Stimulated activated memory B cell treated with anti-CD40 and anti-IgM and Interleukin-4, amounts not matched to agents 10 μg/mL and 1 μg/mL and 100 μg/mL, for 72 hours (primary cell): Measurements from ENCODE around the gene ANKRD11.

Source experiments
- ATAC-seq: fragments of 150-1000 bp; cut with Tn5 transposase; 2 replicates; pipeline ENCODE4 v1.10.0; 2021
- H3K27ac Mint-ChIP-seq: one replicate; pipeline ENCODE4 v1.8.0; 2022; ENCODE audit warnings: mild to moderate bottlenecking, mixed read lengths
- H3K27me3 Mint-ChIP-seq: one replicate; pipeline ENCODE4 v1.8.0; 2022; ENCODE audit warnings: mixed read lengths
- H3K36me3 Mint-ChIP-seq: one replicate; pipeline ENCODE4 v1.8.0; 2022; ENCODE audit warnings: mixed read lengths
- H3K4me1 Mint-ChIP-seq: one replicate; pipeline ENCODE4 v1.8.0; 2022; ENCODE audit warnings: mixed read lengths
- H3K4me3 Mint-ChIP-seq: one replicate; pipeline ENCODE4 v1.8.0; 2022; ENCODE audit warnings: mild to moderate bottlenecking, moderate library complexity, mixed read lengths
- H3K9me3 Mint-ChIP-seq: one replicate; pipeline ENCODE4 v1.8.0; 2022; ENCODE audit warnings: mixed read lengths

Gene ANKRD11

GRCh38 chr16:89517128-89517527, 26.8 kb upstream of the ANKRD11 start:
- ATAC-seq, result no peak
- H3K4me3 Mint-ChIP-seq, result no peak overlapping the region
- H3K36me3 Mint-ChIP-seq, result peaks cover 74% of the 10 kb centered on the region
- no peaks in the 10 kb centered on the region for H3K27me3 Mint-ChIP-seq
- H3K4me1 Mint-ChIP-seq, result peaks cover 25% of the 10 kb centered on the region
- H3K9me3 Mint-ChIP-seq, result no peaks in the 10 kb centered on the region
- no peak overlapping the region for H3K27ac Mint-ChIP-seq

- H3K27me3 Mint-ChIP-seq, result no peaks in the 10 kb centered on the region
- no peak overlapping the region for H3K4me3 Mint-ChIP-seq
- ATAC-seq, result no peak
- H3K4me1 Mint-ChIP-seq, result peaks cover 17% of the 10 kb centered on the region
- peaks cover 31% of the 10 kb centered on the region for H3K36me3 Mint-ChIP-seq
- H3K9me3 Mint-ChIP-seq, result no peaks in the 10 kb centered on the region
- no peak overlapping the region for H3K27ac Mint-ChIP-seq
These were observed 22.1 kb upstream of the ANKRD11 start for GRCh38 chr16:89512453-89512852.

- Mint-ChIP-seq H3K36me3 (peaks cover 20% of the 10 kb centered on the region), H3K4me1 (peaks cover 13% of the 10 kb centered on the region), H3K27ac (no peak overlapping the region), H3K9me3 (no peaks in the 10 kb centered on the region), H3K27me3 (no peaks in the 10 kb centered on the region), H3K4me3 (no peak overlapping the region)
- no peak for ATAC-seq
These were observed 21.0 kb upstream of the ANKRD11 start for GRCh38 chr16:89511374-89511773.

- ATAC-seq, result no peak
- Mint-ChIP-seq H3K4me3 (no peak overlapping the region), H3K9me3 (no peaks in the 10 kb centered on the region), H3K36me3 (peaks cover 18% of the 10 kb centered on the region), H3K4me1 (peaks cover 22% of the 10 kb centered on the region), H3K27ac (no peak overlapping the region), H3K27me3 (no peaks in the 10 kb centered on the region)
These were observed 20.2 kb upstream of the ANKRD11 start for GRCh38 chr16:89510526-89510925.

GRCh38 chr16:89507834-89508590, 17.7 kb upstream of the ANKRD11 start, which contains the start of gene SPG7:
SPG7 (plus strand) TSS chr16:89508403; CDS start chr16:89508418, 15 bp downstream.
- peak within 1 kb of the TSS; percentile 87 for H3K4me3 Mint-ChIP-seq
- H3K4me1 Mint-ChIP-seq, result peaks cover 31% of the 10 kb centered on the region
- H3K36me3 Mint-ChIP-seq, result peaks cover 4% of the 10 kb centered on the region
- peak; percentile 89 for ATAC-seq
- H3K27me3 Mint-ChIP-seq, result no peaks in the 10 kb centered on the region
- H3K27ac Mint-ChIP-seq, result peak within 1 kb of the TSS; percentile 75
- no peaks in the 10 kb centered on the region for H3K9me3 Mint-ChIP-seq

- no peak for ATAC-seq
- peaks cover 4% of the 10 kb centered on the region for H3K36me3 Mint-ChIP-seq
- peak overlapping the region; percentile 75 for H3K27ac Mint-ChIP-seq
- no peaks in the 10 kb centered on the region for H3K27me3 Mint-ChIP-seq
- H3K4me1 Mint-ChIP-seq, result peaks cover 31% of the 10 kb centered on the region
- H3K9me3 Mint-ChIP-seq, result no peaks in the 10 kb centered on the region
- peak overlapping the region; percentile 87 for H3K4me3 Mint-ChIP-seq
These were observed 17.0 kb upstream of the ANKRD11 start for GRCh38 chr16:89507214-89507833.

GRCh38 chr16:89506791-89507191, 16.4 kb upstream of the ANKRD11 start:
- Mint-ChIP-seq H3K4me1 (peaks cover 31% of the 10 kb centered on the region), H3K4me3 (peak overlapping the region; percentile 87), H3K36me3 (no peaks in the 10 kb centered on the region), H3K9me3 (no peaks in the 10 kb centered on the region), H3K27ac (no peak overlapping the region), H3K27me3 (no peaks in the 10 kb centered on the region)
- ATAC-seq, result no peak

- Mint-ChIP-seq H3K4me3 (peak overlapping the region; percentile 41), H3K27me3 (no peaks in the 10 kb centered on the region), H3K36me3 (no peaks in the 10 kb centered on the region), H3K27ac (peak overlapping the region; percentile 69), H3K9me3 (no peaks in the 10 kb centered on the region), H3K4me1 (peaks cover 31% of the 10 kb centered on the region)
- ATAC-seq, result no peak
These were observed 15.7 kb upstream of the ANKRD11 start for GRCh38 chr16:89506113-89506504.

GRCh38 chr16:89505204-89506112, 15.1 kb upstream of the ANKRD11 start:
- H3K4me1 Mint-ChIP-seq, result peaks cover 31% of the 10 kb centered on the region
- peak; percentile 76 for ATAC-seq
- H3K4me3 Mint-ChIP-seq, result peak overlapping the region; percentile 61
- no peaks in the 10 kb centered on the region for H3K36me3 Mint-ChIP-seq
- H3K27me3 Mint-ChIP-seq, result no peaks in the 10 kb centered on the region
- H3K27ac Mint-ChIP-seq, result peak overlapping the region; percentile 69
- H3K9me3 Mint-ChIP-seq, result no peaks in the 10 kb centered on the region

- Mint-ChIP-seq H3K9me3 (no peaks in the 10 kb centered on the region), H3K4me3 (no peak overlapping the region), H3K27me3 (no peaks in the 10 kb centered on the region), H3K36me3 (no peaks in the 10 kb centered on the region), H3K27ac (no peak overlapping the region), H3K4me1 (peaks cover 20% of the 10 kb centered on the region)
- no peak for ATAC-seq
These were observed 13.7 kb upstream of the ANKRD11 start for GRCh38 chr16:89504091-89504490.

- no peaks in the 10 kb centered on the region for H3K36me3 Mint-ChIP-seq
- ATAC-seq, result no peak
- no peaks in the 10 kb centered on the region for H3K27me3 Mint-ChIP-seq
- H3K27ac Mint-ChIP-seq, result no peak overlapping the region
- peaks cover 19% of the 10 kb centered on the region for H3K4me1 Mint-ChIP-seq
- H3K9me3 Mint-ChIP-seq, result no peaks in the 10 kb centered on the region
- H3K4me3 Mint-ChIP-seq, result no peak overlapping the region
These were observed 11.9 kb upstream of the ANKRD11 start for GRCh38 chr16:89502081-89502843.

GRCh38 chr16:89499767-89500166, 9.4 kb upstream of the ANKRD11 start:
- no peak for ATAC-seq
- Mint-ChIP-seq H3K27me3 (no peaks in the 10 kb centered on the region), H3K9me3 (no peaks in the 10 kb centered on the region), H3K4me1 (peaks cover 6% of the 10 kb centered on the region), H3K4me3 (no peak overlapping the region), H3K27ac (no peak overlapping the region), H3K36me3 (no peaks in the 10 kb centered on the region)

- Mint-ChIP-seq H3K27me3 (no peaks in the 10 kb centered on the region), H3K9me3 (no peaks in the 10 kb centered on the region), H3K36me3 (no peaks in the 10 kb centered on the region), H3K4me3 (no peak overlapping the region), H3K4me1 (peaks cover 6% of the 10 kb centered on the region), H3K27ac (no peak overlapping the region)
- ATAC-seq, result no peak
These were observed 8.5 kb upstream of the ANKRD11 start for GRCh38 chr16:89498839-89499238.

- Mint-ChIP-seq H3K27ac (no peak overlapping the region), H3K4me3 (no peak overlapping the region), H3K27me3 (no peaks in the 10 kb centered on the region), H3K4me1 (peaks cover 23% of the 10 kb centered on the region), H3K9me3 (no peaks in the 10 kb centered on the region), H3K36me3 (no peaks in the 10 kb centered on the region)
- ATAC-seq, result no peak
These were observed 4.8 kb upstream of the ANKRD11 start for GRCh38 chr16:89495121-89495520.

GRCh38 chr16:89493776-89494175, 3.4 kb upstream of the ANKRD11 start:
- Mint-ChIP-seq H3K27me3 (no peaks in the 10 kb centered on the region), H3K36me3 (no peaks in the 10 kb centered on the region), H3K4me3 (no peak overlapping the region), H3K27ac (no peak overlapping the region), H3K4me1 (peaks cover 28% of the 10 kb centered on the region), H3K9me3 (no peaks in the 10 kb centered on the region)
- no peak for ATAC-seq
